Stimulated activated CD4-positive, alpha-beta T cell treated with anti-CD3 and anti-CD28 coated beads, TNF-alpha, amount 100 ng/mL, for 4 hours (primary cell): ENCODE measurements around the gene CADM3.

Experiments
- DNase-seq, 3 experiments: peaks; one replicate each; pipeline ENCODE4 v3.0.0-alpha.2; 2020; ENCODE audit warnings: low read depth in 3 of 3

Gene CADM3

DNA sequence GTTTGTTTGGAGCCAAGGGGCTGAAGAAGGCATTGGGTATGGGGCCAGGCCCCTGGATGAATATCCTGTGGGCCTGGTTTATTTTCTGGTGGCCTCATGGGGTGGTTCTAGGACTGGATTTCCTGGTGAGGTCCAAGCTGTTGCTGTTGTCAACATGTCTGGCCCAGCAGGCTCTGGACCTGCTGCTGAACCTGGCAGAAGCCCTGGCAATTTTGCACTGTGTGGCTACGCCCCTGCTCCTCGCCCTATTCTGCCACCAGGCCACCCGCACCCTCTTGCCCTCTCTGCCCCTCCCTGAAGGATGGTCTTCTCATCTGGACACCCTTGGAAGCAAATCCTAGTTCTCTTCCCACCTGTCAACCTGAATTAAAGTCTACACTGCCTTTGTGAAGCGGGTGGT, 34.7 kb downstream of the CADM3 start:
- no peak for DNase-seq

DNA sequence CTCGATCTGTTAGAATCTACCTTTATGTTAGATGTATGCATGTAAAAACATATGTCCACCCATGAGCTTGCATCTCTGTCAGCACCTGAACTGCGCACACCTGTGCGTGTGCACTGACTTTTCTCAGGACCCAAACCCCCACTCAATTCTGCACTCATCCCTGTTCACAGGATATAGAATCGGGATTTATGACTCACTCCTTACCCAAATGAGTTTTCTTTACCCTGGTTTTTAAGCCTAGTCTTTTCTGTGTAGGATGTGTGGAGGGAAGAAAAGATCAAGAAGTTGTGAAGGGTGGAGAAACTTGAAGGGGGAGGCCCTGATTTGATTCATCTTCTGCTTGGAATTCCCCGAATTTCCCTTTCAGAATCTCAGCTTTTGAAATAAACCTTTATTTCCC, 35.7 kb downstream of the CADM3 start:
- no peak for DNase-seq

DNA sequence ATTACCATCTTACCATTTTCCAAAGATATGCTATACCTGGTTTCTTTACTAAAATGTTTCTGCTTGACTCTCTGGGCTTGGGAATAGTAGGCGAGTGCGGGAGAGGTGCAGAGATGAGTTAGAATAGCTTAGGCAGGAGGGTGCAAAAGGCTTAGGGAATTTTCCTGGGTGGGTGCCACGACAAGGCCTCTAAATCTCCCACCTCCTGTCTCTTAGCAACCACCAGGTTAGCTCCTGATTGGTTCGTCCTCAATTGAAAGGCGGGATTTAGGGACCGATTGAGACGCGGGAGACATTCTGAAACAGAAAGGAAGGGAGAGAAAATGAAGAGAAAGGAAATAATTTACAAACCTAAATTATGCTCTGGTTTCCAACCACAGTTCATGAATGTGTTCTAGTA, 36.4 kb downstream of the CADM3 start:
- DNase-seq = no peak

DNA sequence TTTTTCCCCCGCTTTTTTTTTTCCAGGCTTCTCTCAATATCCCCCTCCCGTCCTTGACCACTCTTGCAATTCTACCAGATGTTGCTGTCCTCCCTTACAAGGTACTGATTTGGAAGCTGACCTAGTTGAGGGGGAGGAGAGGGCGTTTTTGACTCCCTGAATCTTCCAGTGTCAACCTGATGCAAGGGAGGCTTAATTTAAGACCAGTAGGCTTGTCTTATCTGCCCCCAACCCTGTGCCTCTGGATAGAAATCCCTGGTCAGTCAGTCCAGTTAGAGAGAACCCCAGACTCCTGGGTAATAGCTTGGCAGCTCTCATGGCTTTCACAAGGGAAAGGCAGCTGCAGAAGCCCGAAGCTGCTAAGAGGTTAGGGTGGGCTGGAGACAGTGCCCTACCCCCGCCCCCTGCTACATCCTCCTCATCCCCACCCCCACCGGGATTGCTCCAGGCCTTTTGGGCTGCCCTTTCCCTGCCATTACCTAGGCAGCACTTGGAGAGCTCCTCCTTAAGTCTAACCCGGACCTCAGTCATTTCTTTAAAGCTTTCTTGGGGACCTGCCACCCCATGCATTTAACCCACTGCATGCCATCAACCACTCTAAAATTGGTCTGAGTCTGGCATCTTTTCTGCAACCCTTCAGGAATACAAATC, 36.9 kb downstream of the CADM3 start:
- no peak for DNase-seq

DNA sequence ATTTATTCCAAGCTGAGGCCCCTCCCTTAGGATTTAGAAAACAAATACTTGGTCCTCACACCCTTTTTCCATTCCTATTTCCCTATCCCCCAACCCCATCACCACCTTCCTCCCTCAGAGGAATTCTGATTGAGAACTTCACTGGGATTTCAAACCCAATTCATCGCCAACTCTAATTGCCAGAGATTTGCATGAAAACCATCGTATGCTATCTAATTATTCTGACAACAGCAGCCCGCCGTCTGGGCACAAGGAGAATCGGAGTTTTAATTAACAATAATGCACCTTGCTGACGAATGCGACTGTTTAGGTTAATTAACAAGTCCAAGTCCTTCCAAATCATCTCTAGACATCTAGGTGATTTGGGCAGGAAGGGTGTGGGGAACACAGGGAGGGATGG, 37.6 kb downstream of the CADM3 start:
- no peak for DNase-seq

DNA sequence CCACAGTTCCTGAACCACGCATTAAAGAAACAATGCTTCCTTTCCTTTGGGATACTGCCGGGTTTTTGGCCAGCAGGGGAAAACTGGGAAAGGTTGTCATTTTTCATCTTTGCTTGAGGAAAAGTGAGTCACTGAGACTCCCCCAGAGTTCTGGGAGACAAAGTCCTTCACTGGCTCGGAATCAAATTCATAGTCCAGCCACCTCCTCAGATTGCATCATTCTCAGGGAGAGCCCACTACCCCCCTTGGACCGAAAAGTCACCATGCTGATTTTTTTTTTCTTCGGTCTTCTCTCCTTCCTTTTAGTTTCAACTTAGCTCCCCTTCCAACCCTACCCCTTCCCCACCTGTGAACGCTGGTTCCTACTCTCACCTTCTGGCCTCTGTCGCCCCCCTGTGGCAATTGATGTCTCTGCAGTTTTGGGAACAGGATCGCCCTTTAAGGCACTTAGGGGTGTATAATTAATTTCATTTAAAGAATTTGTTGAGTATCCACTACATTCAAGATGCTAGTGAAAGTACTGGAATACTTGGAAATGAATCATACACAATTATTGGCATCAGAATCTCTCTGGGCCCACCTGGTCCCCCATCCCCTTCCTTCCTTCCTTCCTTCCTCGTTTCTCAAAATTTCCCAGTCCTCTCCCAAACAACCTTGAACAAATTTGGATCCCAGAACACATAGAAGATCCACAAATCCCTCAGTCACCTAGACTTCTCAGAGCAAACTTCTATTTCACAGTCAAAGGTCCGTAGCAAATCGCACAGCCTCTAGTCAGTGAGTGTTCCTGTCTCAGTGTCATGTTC, 40.1 kb downstream of the CADM3 start:
- peak in 1 of 3 experiments; percentile 17 for DNase-seq

DNA sequence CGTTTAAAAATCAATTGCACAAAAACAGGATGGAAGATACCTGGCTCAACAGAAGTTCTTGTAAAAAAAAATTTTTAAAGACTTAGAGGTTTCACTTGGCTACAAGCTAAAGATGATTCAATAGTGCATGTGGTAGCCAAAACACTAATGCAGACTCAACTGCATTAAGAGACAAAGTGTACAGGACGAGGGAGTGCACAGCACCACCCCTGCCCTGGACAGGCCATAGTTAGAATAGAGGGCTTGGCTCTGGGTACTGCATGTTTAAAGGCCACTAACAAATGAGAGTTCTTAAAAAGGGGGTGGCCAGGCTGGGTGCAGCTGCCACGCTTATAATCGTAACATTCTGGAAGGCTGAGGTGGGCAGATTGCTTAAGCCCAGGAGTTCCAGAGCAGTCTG, 41.2 kb downstream of the CADM3 start:
- no peak for DNase-seq

DNA sequence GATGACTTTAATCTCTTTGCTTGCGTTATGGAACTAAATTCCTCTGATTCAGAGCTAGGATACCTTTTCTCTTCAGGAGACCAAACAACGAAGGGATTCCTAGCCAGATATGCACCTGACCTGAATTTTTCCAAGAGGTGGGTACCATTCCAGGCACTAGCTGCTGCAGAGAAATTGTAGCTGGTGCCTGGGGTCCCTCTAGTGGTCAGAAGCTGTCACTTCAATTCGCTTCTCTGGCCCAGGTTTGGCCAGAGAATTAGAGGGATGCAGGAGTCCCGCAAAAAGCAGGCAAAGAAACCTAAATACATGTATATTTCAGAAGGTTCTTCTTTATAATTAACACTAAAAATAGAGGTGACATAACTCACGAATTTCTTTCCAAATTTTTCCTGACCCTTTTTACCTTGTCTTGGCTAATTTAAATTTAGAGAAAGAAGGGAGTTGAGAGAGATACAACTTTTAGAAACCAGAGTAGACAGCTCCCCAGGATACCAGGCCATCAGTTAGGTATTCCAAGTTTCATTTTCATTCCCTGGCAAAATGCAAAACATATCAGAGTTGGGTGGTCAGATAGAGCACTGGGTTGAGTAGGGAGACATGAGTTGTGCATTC, 42.8 kb downstream of the CADM3 start:
- DNase-seq = peak in 1 of 3 experiments; percentile 9

DNA sequence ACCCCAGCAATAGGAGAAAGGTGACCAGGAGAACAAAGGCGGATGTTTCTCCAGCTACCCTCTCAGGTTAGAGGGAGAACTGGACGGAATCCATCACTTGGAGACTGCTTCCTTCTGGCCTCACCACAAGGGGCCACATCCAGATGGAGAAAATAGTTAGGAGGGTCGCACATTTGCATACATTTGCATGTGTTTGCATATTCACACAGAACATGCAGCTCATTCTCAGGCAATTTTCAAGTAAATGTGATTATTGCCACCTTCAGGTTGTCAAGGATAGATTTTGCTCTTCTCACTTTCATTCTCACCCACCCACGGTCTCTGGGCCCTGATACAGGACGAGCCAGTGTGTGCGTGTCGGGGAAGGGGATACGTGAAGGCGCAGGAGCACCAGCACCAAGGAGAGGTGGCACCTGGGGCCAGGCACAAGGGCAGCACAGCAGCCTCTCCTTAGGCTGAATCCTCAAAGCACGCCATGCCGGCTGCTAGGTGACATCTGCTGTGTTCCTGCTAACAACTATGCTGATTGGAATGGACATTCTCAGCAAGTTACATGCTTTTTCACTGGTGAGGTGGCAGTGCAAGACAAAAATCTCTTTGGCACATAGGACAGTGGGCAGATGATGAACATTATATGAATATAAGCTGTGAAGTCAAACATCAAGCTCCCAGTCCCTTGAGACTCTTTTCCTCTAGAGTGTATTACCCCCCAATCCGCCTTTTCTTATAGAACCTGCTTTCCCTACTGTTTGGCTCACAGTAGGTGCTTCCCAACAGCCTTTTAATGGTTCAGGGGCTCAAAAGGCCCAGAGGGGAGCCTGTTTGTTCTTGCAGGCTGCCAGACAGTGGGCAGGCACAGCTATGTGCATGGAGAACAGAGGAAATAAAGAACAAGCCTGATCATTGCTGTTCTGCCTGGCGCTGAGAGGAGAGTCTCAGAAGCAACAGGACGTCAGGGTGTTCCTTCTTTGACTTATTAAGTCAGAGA, 47.5 kb downstream of the CADM3 start:
- DNase-seq = no peak

DNA sequence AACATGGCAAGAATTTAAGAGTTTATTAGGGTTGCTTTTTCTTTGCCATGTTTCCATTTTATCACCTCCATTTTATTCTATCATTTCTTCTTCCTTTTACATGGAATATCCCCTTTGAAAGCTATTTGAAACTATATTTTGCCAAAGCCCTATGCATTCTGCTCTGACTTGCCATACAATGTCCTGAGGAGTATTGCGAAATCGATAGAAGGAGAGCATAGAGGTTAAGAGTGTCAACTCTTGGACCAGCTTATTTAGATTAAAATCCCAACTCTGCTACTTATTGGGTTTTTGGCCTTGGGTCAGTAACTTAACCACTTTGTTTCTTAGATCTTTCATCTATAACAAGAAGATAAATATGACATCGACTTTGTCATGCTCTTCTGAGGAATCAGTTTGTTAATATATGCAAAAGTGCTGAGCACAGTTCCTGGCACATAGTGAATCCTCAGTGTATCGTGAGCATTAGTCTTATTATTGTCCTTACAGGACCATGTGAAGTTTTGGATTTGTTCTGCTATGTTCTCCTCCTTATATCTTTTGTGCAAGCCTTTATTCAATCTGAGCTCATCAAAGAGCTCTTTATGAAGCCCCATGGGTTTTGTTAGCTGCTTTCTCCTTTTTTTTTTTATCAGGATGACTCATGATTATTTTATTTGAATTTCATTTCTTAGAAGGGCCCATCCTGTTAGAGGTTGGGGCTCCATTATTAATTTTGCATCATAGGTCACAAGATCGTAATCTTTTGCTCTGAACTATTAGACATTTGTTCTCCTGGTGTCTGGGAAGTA, 50.9 kb downstream of the CADM3 start:
- DNase-seq = no peak

DNA sequence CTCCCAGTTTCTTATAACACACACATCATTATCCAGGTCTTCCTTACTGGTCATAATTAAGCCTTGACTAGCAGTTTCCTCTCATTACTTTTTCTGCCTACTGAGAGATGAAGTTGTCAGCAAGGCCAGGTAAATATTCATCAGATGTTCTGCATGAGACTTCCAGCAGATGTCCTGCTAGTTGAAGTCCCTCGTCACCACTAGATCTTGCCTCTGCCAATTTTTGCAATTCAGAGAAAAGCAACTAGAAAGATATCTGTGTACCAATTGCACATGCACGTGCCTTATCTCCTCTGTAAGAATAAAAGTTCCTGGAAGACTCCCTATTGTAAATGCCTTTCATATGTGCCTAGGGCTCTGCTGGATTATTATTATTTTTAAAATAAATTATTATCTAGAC, 51.6 kb downstream of the CADM3 start:
- DNase-seq = no peak

DNA sequence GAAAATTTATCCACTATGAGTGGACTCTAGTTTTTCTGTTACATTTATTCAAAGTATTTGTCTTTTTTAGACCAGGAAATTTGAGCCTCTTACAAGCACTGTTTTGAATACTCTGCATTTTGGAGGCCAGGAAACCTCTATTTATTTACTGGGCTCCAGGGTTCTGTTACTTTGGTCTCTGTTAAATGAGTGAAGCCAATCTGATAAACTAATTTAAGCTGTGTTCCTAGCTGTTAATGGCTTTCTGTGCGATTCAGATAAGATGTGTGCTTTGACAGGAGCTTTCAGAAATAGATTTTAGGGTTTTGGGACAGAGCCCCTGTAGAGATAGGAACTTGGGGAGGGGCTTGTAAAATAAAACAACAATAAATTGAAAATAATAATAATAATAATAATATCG, 57.1 kb downstream of the CADM3 start:
- DNase-seq = no peak

DNA sequence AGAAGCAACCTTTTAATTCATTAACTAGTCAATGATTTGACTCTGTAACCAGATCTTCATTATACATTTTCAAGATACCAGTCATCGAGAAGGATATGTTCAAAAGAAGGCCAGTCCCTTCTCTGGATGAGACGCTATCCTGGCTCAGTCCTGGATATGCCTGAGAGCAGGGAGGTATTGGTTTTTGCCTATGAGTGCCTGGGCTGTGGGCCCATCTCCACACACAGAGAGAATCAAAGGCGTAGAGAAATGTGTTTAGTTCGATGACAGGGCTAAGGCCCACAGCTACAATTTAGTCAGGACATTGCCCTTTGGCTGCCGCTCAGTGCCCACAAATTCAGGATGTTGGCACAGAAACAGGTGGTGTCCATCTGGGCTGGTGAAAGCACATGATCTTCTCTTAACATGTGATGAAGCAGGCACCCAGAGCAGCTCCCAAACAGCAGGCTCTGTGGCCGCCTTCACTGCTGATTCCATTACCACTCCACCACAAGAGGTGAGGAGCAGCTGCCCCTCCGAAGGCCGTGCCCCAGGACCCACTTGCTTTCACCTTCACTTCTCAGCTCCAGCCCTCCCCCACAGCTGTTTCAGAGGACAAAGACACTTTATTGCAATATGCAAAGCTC, 58.0 kb downstream of the CADM3 start:
- no peak for DNase-seq

DNA sequence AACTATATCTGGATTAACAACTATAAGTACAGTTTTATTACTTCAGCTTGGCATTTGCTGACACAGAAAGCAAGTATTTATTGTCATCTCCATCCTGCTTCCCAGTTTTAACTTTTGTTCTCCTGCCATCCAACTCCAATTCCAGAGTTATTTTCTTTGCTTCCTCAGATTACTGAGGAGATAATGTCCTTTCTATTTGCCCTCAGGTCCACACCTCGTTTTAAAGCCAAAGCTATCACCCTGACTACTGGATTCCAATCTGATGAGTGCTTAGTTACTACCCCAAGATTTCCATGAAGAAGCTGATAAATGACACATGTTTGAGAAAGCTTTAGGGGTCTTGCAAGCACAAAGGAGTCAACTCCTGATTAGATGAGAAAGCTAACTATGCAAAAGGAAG, 58.5 kb downstream of the CADM3 start:
- DNase-seq = no peak

DNA sequence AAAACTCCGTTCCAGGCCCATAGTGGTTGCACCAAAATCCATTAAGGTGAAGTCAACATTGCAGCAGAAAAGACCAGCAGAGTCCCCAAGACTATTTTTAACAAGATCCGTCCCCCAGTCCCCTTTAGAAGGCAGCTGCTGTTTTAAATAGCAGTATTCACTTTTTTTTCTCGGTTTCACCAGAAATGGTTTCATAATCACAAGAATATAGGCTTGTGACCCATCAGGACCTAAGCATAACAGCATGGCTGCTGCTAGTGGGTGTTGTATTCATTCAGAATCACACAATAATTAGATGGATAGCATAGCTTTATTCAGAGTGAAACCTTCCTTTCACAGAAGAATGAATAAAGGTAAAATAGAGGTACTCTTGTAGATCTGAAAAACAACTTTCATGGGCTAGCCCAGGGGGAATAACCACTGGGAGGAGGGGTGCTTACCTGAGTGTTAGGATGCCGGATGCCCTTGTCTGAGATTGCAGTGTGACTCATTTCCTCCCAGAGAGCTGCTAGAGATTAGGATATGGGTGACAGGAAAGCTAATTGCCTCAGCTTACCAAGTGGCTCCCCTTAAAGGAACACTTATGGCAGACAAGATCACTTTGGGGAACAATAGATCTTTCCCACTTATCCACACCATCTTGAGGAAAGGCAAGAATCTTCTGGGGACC, 68.3 kb downstream of the CADM3 start:
- no peak for DNase-seq

DNA sequence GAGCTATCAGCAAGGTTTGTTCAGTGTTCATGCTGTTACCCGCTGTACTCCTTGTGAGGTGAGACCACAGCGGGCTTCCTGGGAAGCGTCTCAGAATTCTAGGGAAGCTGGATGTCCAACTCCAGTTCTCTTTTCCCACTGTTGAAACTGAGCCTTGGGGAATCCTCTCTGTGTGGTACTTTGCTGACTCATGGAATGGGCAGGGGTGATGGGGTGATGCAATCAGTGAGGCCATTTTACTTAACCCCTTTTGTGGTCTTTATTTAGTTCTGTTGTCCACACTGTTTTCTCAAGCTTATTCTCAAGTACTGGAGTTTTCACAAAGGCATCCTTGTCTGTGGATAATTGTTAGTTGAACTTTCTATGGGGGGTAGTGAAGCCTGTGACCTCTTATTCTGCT, 75.9 kb downstream of the CADM3 start:
- DNase-seq = no peak

DNA sequence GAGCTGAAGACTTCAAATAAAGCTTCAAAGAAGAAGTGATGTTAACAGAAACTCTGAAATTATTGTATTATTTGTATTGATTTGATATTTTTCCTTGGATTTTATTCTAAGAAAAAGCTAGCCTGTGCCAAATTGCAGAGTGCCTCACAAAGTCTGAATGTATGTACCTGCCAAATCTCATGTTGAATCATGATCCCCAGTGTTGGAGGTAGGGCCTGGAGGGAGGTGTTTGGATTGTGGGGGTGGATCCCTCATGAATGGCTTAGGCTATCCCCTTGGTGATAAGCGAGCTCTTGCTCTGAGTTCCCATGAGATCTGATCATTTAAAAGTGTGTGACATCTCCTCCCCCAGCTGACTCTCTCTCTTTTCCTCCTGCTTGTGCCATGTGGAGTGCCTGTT, 76.9 kb downstream of the CADM3 start:
- DNase-seq = no peak

DNA sequence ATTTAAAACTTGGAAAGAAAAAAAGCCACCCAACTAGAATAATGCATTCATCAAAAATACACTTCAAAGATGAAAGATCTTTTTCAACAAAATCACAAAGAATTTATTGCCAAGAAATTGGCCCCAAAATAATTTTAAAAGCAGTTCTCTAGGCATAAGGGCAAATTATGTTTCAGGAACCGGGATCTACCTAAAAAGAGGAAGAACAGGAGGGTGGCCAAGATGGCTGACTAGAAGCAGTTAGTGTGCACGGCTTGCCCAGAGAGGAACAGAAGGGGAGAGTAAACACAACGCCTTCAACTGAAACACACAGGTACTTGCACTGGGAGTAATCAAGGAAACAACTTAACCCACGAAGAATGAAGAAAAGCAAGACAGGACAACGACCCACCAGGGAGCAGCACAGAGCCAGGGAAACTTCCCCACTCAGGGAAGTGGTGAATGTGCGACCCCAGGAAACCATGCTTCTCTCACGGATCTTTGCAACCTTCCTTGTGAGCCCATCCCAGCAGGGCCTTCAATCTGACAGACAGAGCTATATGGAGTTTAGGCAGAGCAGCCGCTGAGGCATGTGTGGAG, 79.3 kb downstream of the CADM3 start:
- no peak for DNase-seq
